COLO668 (cell line): ENCODE measurements around the gene STK40.
A peak's percentile ranks its signal among the peaks of the same experiment; 100 is the strongest.

Source experiments
- DNase-seq: peaks from one replicate; lab custom pipeline; 2025; ENCODE audit not compliant: unreplicated experiment; lab: John Stamatoyannopoulos, UW

The STK40 gene

DNA sequence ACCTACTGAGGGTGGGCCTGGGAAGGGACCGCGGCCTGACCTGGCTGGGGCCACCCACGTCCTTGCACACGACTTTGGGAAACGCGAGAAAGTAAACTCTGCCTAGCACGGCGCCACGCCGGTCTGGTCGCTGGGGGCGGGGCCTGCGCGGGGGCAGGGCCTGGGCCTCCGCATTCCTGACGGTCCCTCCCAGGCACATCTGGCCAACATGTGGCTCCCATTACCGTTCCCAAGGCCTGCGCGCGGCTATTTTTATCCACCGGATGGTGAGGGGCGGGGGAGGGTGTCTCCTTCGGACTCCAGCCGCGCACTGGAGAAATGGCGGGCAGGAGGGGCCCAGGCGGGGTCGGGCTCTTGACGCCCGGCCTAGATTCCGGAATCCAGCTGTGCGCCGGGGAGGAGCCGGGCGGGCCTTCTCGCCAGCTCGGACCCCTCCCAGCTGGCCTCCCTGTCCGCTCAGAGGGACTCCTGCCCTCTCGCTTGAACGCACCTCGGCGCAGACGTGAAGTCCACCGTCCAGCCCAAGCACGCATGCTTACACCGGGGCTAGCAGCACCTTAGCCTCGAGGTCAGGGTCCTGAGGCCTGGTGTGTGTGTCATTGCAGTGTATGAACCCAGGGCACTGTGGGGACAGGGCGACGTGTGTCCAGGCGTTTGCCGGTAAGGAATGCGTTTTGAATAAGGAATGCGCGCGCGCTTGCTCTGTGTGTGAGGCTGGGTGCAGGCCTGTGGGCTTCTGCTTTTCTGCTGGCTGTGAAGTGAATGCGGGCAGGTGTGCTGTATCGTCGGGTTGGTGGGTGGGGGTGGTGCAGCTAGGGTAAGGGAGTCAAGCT is 64.4 kb downstream of the STK40 start:
- DNase-seq = peak; percentile 44

DNA sequence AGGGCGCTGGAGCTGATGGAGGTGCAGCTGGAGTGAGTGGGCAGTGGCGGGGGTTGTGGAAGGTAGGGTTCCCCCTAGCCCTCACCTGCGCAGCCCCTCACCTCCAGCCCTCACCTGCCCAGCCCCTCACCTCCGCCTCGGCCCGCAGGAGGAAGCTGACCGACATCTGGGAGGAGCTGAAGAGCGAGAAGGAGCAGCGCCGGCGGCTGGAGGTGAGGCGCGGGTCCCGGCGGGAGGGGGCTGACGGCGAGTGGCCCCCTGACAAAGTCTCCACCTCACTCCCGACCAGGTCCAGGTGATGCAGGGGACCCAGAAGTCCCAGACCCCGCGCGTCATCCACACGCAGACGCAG is 65.0 kb downstream of the STK40 start:
- no peak for DNase-seq

DNA sequence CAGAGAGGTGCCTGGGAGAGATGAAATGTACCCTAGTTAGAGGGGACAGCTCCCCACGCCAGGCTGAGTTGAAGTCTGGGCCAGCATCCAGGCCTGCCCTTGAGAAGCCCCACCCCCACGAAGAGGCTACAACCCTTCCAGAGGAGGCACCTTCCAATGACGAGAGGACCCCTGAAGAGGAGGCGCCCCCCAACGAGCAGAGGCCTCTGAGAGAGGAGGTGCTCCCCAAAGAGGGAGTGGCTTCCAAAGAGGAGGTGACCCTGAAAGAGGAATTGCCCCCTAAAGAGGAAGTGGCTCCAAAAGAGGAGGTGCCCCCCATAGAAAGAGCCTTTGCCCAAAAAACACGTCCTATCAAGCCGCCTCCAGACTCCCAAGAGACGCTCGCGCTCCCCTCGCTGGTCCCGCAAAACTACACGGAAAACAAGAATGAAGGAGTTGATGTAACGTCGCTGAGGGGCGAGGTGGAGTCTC is 65.4 kb downstream of the STK40 start:
- DNase-seq = no peak

DNA sequence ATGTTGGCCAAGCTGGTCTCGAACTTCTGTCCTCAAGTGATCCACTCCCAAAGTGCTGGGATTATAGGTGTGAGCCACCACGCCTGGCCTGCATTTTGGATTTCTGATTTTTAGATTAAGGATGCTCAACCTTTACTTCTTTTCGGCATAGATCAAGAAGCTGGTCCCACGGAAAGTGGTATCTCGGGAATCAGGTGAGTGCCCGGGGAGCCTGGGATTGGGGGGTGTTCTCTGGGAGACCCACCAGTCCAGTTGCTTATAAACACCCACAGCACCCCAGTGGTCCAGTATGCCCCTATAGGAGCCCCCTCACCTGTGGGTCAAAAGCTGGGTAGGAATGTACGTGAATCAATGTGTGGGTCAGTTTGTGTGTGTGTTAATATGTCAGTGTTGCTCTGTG is 76.3 kb downstream of the STK40 start:
- DNase-seq = no peak

DNA sequence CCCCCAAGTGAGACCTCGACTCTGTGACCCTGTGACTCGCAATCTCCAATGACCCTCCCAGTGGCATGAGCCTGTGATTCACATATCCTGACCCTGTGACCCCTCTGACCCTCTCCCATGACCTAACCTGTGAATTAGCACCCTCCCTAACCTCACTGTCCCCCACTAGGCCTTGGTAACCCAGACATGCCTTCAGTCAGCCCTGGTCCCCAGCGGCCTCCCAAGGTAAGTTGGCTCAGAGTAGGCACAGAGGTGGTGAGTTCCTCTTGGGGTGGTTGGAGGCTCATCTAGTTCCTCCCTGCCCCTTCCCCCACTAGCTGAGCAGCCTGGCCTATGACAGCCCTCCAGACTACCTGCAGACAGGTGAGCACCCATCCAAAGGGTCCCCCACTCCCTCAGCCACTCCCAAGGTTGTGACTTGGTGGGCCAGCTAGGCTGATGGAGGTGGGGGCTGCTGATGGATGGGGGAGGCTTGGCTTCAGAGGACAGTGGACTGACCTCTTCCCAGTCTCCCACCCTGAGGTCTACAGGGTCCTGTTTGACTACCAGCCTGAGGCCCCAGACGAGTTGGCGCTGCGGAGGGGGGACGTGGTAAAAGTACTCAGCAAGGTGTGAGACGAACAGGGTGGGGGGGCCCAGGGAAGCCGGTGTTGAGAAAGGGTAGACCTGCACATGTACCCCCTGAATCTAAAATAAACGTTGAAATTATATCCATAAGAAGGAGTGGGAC is 78.0 kb downstream of the STK40 start:
- DNase-seq = no peak

DNA sequence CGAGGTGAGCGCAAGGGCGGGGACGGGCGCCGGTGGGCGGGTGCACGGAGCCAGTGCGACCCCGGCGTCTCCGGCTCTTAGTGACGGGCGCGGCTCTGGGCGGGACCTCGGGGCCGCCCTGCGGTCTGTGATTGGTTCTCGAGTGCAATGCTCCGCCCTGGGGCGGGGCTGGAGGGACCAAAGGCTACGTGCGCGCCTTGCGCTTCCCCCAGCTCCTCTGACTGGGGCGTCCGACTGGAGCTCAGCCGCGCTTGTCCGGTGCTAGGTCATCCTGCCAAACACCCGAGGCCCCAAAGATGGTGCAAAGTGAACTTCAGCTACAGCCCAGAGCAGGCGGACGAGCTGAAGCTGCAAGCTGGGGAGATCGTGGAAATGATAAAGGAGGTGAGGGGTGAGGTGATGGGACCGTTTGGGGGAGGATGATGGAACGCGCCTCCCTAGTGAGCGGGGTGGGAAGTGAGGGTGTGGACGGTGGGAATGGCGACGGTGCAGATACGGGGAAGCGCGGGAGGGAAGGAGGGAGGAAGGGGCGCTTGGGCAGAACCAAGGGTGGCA is 78.7 kb downstream of the STK40 start:
- DNase-seq = peak; percentile 98

DNA sequence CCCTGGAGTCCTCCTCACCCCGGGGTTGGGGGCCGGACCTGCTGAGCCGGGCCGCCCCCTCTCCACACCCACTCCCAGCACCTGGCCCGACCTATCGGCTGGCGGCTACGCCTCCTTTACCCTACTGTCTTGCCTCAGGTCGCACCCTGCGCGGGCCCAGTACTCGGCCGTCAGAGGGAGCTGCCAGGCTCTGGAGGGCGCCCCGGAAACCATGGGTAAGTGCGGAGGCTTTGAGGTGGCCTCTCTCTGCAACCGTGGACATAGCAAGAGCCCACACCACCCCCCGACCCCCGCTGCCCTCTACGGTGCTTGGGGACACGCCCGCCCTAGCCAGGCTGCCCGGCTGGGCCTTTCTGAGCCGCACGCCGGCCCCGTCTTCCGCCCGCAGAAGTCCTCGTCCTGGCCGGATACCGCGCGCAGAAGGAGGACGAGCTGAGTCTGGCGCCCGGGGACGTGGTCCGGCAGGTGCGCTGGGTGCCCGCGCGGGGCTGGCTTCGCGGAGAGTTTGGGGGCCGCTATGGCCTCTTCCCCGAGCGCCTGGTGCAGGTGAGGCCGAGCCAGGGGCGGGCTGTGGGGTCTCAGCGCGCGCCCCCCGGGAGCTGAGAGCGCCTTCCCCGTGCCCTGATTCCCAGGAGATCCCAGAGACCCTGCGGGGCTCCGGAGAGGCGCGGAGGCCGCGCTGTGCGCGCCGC is 79.4 kb downstream of the STK40 start, which contains the start of gene SH3D21:
Gene SH3D21 (plus strand): TSS at position 159 of the 692 bp plus-strand sequence. CDS start 53 bp downstream, at position 212.
- DNase-seq = peak; percentile 83

DNA sequence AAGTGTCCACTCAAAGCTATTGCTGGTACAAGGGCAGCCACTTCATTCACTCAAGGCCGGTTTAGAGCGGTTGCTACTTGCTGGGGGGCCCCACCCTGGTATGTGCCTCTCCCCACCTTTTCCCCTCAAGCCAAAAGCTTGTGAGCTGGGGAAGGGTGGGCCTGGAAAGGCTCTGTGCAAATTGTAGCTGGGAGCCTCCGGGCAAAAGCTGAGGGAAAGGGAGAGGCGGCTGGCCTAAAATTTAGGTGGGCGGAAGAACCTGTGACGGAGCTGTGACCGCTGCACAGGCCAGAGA is 79.9 kb downstream of the STK40 start:
- DNase-seq = no peak

DNA sequence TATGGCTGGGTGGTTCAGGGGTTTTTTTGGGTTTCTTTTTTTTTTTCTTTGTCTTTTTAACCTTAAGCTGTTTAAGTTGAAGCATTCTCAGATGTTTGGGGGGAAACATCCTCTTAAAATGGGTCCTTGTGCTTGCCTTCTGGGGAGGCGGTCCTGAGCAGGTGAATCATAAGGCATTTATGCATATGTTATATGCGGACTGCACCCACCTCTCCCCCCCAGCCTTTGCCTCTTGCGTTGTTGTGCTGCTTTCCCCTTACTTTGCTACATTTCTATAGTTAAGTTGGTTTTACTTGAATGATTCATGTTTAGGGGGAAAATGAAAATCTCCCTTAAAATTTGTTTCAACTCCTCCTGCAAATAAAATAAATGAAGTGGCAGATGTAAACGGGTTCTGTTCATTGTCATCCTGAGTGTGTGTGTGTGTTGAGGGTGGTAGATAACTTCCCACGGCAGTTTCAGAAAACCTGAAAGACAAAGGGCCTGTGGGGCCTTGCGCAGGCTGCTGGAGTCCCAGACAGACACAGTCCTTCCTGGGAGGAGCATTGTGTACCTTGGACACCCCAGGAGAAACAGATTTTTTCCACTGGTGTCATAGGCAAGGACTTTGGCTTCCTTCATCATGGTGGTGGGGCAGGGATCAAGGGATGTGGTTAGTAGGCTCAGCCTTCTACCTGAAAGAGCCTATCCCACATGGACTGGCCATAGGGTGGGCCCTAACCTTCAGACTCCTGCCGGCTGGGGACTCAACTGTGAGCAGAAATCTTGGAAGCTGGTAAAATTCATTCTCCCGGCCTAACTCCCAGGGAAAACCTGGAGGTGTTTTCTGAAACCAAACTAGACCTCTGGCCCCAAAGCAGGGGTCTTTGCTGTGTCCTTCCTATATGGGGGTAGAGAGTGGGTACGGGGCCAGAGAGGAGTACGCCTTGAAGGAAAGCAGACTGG is 80.5 kb downstream of the STK40 start:
- no peak for DNase-seq

DNA sequence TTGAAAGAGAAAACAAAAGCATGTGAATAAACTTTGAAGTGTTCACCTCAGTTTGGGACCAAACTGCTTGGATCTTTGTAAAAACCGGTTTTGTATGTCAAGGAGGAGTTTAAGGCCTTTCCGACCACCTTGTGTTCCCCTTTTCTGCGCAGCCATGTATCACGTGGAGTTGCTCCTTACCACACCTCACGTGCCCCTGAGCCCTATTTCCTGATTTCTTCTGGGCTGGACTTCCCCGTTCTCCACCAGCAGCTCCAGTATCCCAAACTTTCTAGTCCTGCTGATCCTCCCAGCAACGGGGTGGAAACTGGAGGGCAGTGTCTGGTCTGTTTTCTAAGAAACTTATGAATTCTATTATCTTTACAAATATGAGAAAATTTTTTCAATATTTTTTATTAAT is 81.2 kb downstream of the STK40 start:
- DNase-seq = no peak

DNA sequence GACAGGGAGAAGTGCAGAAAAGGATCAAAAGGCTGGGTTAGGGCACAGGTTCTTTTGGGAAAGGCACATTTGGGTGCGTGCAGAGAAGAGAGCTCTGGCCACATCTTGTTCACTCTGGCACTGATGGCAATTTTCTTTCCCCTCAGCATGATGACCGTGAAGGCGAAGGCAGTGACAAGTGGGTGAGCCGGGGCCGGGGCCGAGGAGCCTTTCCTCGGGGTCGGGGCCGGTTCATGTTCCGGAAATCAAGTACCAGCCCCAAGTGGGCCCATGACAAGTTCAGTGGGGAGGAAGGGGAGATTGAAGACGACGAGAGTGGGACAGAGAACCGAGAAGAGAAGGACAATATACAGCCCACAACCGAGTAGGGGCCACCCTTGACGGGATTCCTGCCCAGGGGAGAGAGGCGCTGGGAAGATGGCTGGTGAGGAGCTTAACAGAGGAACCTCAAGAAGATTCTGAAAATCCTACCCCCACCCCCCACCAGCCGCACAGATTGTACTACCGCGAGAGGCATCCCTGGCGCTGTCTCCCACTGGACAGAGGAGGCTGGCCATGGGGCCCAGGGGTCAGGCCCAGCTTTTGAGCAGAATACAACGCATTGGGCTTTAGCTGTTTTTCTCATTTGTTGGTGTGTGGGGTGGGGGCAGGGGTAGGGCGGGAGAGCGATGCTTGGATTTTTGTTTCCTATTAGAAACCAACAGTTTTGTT is 81.9 kb downstream of the STK40 start:
- DNase-seq = no peak

DNA sequence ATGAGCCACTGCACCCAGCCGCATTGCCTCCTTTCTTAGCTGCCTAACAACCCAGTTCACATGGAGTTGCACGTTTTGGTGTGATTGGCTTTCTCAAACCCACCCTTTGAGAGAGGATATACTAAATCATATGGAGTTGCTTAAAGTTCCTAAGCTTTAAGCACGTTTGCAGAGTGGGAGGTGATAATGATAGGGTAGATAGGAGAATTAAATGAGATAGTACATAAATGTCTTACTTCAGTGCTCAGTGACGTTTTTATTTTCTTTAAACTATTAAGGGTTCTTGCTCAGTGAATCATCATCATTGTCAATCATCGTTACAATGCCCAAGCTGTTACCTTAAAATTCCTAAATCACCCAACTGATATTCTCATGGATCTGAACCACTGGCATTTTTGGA is 82.5 kb downstream of the STK40 start:
- no peak for DNase-seq

DNA sequence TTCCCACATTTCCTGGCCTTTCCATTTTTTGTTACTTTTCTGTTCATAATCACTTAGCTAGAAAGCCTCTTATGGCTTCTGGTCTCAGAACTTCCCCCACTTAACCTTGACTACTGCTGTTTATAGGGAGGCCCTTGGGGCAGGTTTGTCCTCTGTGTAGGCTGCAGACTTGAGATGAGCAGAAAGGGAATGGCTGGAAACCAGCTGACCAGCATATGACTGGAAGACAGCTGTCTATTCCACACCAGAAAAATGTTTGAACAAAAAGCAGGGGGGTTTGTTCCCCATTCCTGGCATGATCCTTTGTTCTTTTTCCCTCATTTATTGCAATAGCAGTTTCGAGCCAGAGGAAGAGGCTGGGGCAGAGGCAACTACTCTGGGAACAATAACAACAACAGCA is 84.5 kb downstream of the STK40 start:
- no peak for DNase-seq

DNA sequence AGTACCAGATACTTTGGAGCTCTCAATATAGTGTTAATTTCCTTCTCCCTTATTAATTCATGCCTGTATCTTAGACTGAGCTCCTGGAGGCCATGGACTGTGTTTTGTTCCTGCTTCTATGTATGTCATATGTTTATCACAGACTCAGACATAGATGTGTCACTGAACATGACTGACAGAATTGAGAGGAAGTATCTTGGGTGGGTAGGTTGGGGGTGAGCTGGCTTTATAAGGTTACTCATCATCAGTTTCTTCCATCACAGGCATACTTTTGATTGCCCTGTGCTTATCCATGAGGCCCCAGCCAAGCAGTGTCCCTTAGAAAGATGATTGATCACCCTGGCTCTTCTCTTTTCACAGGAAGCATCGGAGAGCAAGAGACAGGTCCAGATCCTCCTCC is 85.2 kb downstream of the STK40 start:
- no peak for DNase-seq

DNA sequence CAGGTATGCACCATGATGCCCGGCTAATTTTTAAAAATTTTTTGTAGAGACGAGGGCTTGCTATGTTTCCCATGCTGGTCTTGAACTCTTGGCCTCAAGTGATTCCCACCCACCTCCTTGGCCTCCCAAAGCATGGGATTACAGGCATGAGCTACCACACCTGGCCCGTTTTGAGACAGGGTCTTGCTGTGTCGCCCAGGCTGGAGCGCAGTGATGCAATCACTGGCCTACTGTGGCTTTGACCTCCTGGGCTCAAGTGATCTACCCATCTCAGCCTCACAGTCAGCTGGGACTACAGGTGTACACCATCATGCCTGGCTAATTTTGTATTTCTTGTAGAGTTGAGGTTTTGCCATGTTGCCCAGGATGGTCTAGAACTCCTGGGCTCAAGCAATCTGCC is 87.1 kb downstream of the STK40 start:
- DNase-seq = no peak

DNA sequence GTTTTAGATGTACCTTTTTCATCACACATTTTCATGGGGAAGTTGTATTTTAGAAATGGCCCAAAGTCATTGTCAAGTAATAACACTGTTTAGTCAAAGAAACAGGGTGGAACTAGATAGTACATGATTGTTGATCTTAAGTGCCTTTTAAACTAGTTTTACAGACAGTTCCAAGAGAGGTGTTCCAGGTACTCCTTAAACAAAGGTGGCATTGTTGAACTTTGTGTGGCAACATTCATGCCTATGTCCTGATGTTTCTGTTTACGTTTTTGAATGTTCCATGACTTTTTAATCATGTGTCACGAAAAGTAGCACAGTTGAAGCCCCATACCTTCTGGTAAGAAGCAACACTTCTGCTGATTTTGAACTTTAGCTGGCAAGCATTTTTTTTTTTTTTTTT is 88.7 kb downstream of the STK40 start:
- no peak for DNase-seq

DNA sequence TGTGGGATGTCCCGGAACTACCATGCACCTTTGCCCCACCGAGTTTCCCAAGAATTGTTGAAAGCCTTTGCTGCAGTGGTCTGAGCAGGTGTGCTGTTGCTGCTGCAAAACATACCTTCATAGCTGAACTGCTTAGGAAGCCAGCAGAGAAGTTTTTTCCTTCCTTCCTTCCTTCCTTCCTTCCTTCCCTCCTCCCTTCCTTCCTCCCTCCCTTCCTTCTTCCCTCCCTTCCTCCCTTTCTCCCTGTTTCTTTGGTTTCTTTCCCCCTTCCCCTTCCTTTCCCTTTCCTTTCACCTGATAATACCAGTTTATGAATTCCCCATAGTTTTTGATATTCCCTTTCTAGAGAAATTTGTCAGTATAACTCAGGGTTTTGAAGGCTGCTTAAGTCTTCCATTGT is 90.3 kb downstream of the STK40 start:
- no peak for DNase-seq
